Stromal cell of bone marrow (primary cell): ENCODE results near the gene SNCAIP.
"Not testable (repeated sequence)": the region's sequence is repeated elsewhere in the genome, so short reads cannot be mapped to it uniquely, and the experiment has no call there.

ENCODE experiments used
- DNase-seq: peaks from one replicate; pipeline ENCODE4 v3.0.0-alpha.2; 2012; ENCODE audit warnings: low read depth

The SNCAIP gene

DNA sequence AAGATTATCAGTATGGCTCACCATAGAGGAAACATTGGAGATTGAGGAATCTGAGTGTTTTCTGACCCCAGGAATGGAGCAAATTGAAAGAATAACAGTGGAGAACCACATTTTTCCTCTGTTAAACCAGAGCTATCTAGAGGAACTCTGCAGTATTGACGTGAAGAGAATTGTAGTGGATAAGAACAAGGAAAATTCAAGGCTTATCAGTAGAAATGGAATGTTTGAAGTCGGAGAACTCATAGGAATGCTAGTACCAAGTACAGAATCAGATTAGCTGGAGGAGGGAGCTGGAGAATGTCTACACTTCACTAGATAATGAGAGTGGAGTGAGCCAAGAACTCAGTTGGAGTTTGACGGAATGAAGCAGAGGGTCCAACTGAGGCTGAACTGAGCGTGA is 50.3 kb downstream of the SNCAIP start:
- DNase-seq: no peak

DNA sequence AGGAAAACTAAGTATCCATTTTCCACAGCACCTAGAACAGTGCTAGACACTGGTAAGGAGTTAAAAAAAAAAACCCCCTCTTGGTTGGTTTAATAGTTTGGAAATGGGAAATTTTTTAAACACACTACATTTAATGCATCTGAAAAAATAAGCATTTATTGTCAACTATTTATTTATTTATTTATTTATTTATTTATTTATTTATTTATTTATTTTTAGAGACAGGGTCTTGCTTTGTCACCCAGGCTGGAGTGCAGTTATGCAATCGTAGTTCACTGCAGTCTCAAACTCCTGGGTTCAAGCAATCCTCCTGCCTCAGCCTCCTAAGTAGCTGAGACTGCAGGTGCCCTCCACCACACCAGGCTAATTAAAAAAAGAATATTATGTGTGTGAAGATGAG is 51.6 kb downstream of the SNCAIP start:
- no peak for DNase-seq

DNA sequence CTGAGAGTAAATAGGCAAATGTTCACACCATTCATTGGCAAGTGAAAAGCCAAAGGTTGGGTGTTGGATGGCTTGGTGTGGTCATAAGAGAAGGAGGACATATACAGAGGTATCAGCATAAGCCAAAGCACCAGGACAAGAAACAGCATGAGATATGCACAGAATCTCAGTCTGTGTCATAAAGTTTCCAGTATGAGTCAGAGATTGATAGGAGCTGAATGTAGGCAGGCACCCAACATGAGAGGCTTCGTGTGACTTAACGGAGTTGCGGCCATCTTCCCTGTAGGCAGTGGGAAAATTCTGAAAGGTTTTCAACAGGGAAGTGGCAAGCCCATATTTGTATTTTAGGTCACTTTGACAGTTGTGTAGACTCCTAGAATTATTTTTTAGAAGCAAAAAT is 54.5 kb downstream of the SNCAIP start:
- no peak for DNase-seq

DNA sequence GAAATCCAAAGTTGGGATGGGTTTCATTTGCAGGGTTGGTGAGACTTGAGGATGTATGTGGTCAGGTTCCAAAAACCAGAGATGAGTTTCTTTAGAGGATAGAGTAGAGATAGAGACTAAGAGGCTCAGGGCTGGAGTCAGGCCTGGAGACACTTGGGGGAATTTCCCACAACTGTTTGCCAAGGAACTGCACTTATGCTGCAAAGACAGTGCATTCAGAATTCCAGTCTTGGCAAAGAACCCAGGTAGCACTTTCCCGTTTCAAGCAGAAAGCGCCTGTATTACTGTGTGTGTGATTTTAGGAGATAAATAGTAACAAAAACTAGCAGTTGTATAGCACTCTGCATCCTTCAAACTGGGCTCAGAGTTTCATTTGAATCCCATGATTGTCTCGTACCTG is 55.4 kb downstream of the SNCAIP start:
- DNase-seq: no peak

DNA sequence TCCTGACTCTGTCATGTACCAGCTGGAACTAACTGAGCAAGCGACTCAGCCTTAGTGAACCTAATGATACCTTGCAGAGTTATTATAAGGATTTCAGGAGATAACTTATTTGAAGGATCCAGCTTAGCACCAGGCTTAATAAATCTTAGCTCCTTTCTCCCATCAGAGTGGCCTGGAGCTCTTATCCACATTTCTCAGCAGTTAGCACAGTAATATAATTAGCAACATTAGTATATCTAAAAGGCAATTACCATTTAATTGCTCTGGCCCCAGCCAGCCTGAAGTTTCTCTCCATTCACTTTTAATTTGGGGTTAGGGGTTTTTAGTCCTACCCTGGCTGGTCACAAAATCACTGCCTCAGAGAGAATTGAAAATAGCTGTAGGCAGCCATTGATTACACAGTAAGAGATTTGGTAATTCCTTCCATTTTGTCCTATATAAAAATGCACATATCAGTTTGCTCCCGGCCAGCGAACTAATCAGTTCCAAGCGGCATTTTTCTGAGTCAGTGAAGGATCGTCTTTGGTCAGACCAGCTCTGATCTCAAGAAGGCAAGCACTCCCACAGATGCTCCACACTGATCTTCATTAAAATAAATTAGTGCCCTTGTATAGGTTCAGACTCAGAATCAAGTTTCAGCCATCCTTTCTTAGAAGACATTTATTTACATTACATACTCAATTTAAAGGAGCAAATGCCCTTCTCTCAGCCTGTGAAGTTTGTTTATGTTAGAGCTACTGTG is 56.6 kb downstream of the SNCAIP start:
- DNase-seq: no peak

DNA sequence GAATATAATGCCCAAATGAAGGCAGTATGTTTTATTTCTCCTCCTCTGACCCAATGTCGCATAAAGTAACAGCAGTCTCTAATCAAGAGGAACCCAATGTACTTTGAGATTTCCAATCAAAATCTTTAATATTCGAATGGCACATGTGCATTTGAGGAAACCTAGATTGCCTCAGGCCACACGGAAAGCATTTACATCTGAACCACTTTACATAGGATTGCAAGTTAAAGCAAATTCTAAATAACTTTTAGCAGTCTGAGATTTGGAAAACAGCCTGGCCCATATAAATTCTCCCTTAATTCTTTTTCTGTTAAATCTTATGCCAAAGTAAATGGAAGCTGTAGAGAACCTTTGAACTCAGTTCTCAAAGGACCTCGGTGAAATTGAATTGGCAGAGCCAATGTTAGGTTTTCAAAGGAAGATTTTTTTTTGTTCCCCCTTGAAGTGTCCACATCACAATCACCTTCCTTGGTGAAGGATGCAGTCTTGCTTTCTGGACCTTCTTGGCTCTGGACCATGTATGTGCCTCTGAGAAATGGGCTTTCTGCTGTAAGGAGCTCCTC is 57.3 kb downstream of the SNCAIP start:
- DNase-seq: no peak

DNA sequence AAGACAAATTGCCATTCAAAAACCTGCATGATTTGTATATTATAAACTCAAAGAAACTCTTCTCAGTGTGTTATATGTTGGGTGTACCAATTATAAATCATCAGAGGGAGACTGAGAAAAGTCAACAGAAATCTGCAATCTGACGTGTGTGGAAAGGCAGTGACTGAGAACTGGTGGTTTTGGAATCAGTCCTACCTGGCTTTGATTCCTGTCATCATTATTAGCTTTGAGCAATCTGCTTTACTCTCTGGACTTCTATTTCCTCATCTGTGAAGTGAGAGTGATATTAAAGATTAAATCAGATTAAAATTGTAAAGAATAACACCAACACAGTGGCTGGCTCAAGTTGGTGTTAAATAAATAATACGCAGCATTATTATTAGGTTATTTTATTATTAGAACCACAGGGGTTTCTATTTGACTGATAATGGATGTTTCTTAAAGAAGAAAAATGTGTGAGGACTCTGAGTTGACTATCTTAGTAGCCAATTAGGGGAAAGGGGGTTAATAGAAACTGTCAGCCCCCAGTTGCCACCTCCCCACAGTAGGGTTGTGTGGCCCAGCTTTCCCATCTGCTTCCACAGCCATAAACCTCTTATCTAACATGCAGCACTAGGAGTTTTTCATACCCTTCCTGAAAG is 59.6 kb downstream of the SNCAIP start:
- DNase-seq: no peak

DNA sequence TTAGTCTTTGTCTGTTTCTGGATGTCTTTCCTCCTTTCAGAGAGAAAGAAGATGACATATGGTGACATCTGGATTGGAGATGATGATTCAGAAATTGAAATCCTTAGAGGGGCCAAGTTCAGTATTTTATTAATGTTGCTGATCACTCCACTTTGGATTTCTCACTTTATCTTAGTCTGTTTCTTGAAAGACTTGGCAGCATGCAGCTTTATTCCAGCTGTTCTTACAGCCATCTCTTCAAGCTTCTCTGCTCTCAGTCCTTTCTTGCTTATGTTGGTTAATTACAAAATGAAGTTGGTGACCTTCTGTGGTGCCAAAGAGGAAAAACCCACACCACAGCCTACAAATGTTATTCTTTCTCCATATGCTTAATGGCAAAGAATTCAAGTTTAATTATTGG is 62.1 kb downstream of the SNCAIP start:
- no peak for DNase-seq

DNA sequence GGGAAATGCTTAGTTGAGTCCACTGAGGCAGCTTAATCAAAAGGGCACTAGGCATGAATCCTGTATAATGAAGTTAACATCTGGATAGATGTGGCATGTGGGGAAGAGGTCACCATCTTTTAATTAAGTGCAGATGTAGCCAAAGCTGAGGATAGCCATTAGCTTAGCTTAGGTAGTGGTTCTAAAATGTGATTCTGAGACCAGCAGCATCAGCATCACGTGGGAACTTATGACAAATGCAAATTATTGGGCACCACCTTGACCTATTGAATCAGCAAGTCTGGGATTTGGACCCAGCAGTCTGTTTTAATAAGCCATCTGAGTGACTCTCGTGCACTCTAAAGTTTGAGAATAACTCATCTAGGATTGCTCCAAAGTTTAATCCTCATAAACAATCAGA is 63.8 kb downstream of the SNCAIP start:
- DNase-seq: no peak

DNA sequence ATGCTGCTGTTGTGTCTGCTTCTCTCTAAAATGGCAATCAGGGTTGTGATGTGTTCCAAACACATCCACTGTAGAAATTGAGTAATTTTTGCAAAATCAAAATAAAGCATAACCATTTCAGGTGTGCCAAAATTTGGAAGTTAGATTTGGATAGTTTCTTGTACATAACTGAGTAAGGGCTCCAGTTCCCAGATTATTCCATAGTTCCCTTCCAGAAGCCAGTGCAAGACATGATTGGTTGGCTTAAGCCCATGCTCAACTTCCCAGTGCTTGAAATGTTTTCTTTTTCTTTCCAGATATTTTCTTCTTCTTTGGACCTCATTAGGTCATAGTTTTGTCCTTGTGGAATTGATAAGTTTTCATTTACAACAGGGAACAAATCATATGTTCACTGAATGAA is 64.2 kb downstream of the SNCAIP start:
- no peak for DNase-seq

DNA sequence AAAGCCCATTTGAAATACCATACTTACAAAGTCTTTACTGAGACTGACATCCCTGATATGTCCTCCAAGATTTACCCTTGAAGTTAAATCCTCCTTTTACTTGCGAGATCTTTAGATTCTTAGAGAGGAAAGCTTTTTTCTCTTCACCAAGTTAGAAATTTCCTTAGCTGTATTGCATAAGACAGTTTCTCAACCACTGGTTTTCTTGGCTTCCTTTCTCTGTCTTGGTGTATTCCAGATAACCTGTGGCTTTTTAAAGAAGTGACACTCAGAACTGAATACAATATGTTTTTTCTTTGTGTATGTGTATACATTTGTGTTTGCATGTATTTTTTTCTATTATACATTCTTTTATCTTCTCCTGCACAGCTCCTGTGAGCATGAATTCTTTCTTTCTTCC is 65.0 kb downstream of the SNCAIP start:
- DNase-seq: no peak

DNA sequence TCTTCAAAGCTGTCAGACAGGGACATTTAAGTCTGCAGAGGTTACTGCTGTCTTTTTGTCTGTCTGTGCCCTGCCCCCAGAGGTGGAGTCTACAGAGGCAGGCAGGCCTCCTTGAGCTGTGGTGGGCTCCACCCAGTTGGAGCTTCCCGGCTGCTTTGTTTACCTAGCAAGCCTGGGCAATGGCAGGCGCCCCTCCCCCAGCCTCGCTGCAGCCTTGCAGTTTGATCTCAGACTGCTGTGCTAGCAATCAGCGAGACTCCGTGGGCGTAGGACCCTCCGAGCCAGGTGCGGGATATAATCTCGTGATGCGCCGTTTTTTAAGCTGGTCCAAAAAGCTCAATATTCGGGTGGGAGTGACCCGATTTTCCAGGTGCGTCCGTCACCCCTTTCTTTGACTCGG is 70.9 kb downstream of the SNCAIP start:
- DNase-seq: not testable (repeated sequence)

DNA sequence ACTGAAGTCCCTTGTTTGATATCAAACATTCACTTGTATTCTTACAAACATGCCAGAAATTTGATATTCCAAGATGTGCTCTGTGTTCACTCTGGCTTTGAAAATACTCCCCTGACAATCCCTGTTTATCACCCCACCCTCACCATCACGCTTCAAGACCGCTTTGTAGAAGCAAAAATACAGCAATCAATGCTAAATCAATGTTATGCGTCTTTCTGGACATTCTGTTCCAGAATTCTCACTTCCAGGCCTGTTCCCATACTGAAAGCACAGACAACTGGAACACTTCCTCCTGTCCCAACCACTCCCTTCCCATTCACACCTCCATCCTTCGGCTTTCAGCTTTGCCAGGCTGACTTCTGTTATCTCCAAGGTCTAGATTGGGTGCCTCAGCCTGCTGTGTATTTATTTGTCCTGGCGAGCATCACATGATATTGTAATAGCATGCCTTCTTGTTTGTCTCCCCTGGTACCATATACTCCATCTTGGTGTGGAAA is 72.8 kb downstream of the SNCAIP start:
- no peak for DNase-seq

DNA sequence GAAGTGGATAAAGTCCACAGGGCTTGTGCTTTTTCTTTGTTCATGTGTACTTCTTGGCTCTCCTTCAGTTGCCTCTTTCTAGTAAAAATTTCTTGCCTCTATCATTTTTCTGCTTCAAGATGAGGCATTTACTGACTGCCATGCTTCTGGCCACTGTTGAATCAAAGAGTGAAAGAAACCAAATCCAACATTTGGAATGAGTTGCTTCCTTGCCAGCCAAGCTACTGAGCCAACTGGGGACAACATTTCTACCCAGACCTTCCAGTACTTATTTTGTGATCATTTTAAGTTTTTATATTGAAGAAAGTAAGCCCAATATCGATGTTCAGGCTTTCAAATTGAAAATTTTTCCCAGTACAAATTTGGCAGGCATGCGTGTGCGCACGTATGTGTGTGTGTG is 73.2 kb downstream of the SNCAIP start:
- DNase-seq: no peak

DNA sequence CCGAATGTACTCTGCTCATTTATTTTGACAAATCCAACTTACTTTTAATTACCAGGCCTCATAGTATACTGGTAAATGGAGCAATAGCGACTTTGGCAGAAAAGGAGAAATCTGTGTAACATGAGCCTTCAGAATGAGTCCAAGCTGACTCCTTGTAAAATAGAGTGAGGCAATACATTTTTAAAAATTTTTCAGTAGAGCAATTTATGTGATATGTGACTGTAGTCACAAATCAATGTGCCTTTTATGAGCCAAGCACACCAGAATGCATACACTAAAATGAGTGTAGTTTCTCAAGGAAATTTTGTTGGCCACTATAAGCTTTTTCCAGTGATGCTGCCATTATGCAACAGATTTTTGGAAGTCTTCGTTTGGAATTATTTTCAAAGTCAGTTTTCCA is 73.8 kb downstream of the SNCAIP start:
- peak; percentile 60 for DNase-seq

DNA sequence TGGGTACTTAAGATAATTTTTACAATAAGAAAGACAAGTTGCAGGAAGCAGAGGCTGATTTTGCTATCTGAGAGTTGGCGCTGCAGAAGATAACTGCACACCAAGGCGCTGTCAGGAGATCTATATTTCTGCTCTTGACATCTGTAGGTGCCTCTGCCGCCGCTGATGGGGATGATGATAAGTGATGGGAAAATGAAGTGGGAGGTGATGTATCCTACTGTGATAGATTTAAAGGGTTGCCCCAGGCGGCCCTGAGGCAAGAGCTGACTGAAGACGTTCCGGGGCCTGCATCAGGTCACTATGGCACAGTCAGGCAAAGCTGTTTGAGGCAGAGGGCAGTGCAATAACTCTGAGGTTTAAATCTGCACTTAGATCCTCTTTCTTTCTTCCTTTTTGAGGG is 78.1 kb downstream of the SNCAIP start:
- DNase-seq: no peak

DNA sequence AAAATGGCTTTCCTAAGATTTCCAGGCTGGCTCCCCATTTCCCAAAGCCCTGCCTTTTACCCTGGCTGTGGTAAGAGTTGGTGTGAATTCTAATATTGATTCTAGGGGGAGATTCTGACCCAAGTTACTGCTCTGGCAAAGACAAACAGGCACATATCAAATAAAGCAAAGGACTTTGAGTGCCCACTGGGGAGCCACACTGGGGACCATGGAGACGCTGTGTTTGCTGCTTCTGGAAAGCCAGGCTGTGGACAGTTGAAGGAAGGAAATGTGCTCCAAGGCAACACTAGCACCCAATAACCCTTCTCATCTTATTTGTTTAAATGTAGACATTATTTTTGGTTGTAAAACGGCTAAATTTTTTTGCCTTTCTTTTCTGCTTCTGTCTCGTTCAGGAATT is 78.7 kb downstream of the SNCAIP start:
- no peak for DNase-seq

DNA sequence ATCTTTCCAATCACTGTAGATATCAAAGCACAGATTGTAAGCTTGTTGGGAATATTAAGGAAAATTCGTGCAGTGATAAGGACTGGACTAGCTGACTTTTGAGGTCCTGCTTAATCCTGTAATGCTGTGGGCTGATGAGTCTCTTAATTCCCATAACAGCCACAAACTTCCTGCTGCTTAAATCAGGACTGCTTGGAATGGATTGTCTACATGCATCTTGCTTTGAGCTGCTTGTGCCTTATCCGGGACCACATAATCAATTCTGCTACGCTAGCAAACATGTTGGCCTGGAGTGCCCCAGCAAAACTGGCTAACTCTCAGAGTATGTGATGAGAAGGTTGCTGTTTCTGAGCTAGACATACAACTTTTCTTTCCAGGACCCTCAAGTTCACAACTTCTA is 79.6 kb downstream of the SNCAIP start:
- no peak for DNase-seq

DNA sequence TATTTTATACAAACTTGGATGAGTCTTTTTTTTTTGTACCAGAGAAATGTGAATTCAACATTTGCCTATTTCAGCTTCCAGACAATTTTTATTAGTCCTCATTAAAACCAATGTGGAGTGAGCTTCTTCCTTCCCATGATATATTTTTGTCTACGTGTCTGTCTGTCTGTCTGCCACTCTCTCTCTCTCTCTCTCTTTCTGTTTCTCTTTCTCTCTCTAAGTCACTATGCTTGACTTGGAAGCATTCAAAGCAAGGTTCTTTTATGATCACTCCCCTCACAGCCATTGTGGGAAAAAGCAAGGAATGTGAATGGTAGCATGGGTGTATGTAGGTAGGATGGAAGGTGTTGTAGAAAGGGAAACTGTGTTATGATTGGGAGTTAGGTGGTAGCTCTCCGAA is 80.2 kb downstream of the SNCAIP start:
- DNase-seq: no peak

DNA sequence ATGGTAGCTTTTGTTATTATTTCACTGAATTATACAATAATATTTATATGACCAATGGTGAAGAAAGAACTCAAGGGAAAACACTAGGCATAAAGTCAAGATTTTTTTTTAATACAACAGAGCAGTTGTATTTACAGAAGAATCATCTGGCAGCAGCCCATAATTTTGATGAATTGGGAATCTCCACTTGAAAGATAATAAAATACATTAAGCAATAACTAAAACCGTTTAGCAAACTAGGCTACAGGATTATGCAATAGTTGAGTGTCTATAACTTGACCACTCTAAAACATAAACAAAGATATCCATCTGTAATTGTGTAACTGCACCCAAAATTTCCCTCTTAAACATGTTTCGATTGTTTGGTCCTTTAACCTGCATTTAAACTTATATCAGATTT is 80.8 kb downstream of the SNCAIP start:
- DNase-seq: peak; percentile 47

DNA sequence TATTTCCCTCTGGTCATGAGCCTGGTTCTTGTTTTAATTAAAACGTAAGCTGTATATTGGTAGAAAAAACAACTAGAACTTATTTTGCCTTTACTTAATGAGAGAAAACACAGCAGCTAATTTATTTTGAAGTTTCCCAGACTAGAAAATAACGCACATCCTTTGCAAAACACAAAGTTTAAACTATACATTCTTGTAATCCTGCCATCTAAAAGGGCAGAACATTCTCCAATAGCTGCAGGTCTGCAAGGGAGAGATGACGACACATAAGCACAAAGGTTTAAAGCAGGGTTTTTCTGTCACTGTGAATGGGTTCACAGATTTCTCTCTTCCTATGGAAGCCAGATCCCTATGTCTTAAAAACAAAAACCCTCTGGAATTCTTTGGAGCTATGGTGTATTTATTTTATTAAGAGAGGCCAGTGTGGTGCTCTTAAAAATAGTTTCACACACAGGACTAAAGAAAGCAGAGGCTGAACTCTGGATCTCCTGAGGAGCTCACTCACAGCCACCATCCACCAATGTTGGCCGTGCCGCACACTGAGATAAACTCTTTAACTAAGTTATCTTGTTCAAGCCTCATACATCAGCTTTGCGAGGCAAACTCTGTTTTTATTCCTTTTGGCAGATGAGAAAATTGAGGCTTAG is 82.4 kb downstream of the SNCAIP start:
- no peak for DNase-seq

DNA sequence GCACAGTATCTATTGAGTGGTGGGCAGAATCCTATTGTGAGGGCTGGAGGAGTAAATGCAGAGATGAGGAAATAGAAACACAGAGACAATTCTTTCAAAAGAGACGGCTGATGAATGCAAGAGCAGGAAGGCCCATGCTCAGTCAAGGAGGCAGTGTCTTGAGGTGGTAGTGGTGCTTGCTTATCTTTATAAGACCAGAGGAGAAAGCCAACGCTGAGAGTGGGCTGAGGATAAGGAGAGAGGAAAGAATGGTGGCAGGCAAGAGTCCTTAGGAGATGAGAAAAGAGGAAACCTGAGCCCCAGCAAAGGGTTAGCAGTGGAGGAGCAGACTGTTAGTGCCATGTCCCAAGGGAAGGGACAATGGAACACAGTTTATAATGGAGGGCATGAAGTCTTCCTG is 86.0 kb downstream of the SNCAIP start:
- no peak for DNase-seq

DNA sequence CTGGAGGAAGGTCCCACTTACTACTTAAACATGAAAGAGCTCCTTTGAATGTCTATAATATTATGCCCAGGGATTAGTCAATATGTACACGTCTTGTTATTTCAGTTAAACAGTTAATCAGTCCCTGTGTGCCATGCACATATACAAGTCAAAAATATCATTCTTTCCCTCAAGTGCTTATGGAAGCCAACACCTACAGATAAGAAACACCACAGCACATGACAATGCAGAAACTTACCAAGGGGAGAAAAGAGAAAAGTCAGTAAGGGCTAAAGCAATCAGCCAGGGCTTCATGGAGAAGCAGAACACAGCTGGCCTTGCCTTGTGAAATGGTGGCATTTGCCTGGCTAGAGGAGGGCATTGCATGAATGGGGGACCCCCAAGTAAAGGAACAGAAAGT is 88.3 kb downstream of the SNCAIP start:
- DNase-seq: no peak
